Measurements from ENCODE around the gene UGT2B15.
"Not testable (repeated sequence)": the region's sequence is repeated elsewhere in the genome, so short reads cannot be mapped to it uniquely, and the experiment has no call there.

The UGT2B15 gene

DNA sequence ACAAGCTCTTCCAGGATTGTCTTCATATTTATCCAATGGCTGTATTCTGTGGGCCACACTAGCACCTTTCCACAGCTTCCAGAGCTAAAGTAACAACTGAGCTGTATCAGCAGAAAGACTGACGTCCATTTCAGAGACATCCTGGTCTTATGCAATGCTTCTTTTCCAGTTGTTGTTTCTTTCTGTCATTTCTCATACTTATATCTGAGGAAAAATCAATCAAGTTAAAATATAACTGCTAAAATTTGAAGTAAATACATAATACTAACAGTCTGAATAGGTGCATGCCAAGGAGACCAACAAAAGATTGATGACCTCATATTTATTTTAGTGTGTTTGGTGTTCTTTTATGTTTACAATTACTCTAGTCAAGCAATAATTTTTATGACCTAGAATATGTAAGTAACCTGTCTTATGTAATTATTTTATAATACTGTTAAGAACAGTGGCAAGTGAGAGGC lies at the start of gene UGT2B15:
UGT2B15 (minus strand) TSS at position 174 of the 461 bp plus-strand sequence; CDS start at position 140, 34 bp downstream.
- not testable (repeated sequence) for DNase-seq (ENCODE audit: low spot score)

GRCh38 chr4:68719075-68719473 lies 48.6 kb upstream of the UGT2B15 start:
- no peak for DNase-seq (ENCODE audit: low spot score)
- TF ChIP-seq CTCF (IDR thresholded peaks at IDR 0.05; ENCODE audit: extremely low read depth, missing control alignments) = no peak

GRCh38 chr4:68718447-68719074 lies 48.1 kb upstream of the UGT2B15 start:
- DNase-seq (ENCODE audit: low spot score) = no peak
- TF ChIP-seq CTCF (IDR thresholded peaks at IDR 0.05; ENCODE audit: extremely low read depth, missing control alignments) = no peak

DNA sequence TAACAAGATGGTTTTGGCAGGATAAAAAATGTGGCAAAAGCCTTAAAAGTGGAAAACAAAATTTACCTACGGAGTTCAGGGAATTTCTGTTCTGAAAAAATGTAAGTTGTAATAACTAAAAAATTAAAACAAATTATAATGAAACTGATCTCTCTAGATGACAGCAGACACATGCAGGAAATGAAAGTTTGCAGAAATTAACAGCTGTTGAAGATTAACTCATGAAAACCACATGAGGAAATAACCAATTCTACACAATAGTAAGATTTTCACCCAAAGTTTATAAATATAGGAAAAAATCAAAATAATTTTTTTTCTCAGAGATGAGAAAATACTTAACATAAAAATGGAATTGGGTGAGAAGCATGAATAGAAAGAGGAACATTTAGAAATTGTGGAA lies 47.5 kb upstream of the UGT2B15 start:
- no peak for DNase-seq (ENCODE audit: low spot score)
- TF ChIP-seq CTCF (IDR thresholded peaks at IDR 0.05; ENCODE audit: extremely low read depth, missing control alignments) = no peak

DNA sequence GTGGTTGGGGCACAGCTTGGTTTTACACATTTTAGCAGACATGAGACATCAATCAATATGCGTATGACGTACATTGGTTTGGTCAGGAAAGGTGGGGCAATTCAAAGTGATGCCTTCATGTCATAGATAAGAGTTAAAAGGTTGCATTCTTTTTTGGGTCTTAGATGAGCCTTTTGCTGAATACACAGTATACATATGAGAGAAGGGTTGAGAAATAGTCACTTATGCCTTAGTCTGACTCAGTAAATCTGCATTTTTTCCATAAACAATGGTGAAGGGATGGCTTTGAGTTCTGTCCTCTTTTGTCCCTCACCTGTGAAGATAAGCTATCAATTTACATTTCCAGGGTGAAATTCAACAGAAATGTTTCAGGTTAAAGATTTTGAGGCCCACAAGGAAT lies 43.9 kb upstream of the UGT2B15 start:
- no peak for TF ChIP-seq CTCF (IDR thresholded peaks at IDR 0.05; ENCODE audit: extremely low read depth, missing control alignments)
- no peak for DNase-seq (ENCODE audit: low spot score)

DNA sequence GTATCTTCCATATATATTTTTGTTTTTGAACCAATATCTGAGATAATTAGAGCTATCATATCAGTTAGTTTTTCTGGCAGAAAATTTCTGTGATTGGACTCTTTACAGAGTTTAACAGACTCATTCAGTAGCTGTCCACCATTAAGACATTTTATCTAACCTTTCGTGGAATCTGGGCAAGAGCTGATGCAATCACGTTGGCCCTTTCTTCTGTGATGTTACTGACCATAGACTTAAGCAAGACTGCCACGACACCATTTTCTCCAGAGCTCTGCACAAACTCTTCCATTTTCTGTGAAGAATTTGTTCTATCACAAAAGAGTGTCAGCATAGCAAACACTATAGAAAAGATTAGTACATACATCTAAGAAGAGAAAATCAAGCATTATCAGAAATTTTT lies 41.8 kb upstream of the UGT2B15 start:
- no peak for TF ChIP-seq CTCF (IDR thresholded peaks at IDR 0.05; ENCODE audit: extremely low read depth, missing control alignments)

DNA sequence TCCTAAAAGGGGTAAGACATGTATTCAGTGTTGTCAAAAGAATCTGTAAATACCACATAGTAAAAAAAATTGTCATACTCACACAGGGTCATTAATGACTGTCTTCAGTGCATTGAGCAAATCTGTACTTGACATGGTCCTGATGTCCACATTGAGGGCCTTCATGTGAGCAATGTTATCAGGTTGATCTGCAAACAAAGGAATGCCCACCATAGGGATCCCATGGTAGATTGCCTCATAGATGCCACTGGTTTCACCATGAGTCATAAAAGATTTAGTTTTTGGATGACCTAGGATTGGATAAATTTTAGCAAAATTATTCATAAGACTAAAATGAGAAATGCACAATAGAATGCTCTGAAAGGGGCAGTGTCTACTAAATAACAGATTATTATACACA lies 38.1 kb upstream of the UGT2B15 start:
- no peak for TF ChIP-seq CTCF (IDR thresholded peaks at IDR 0.05; ENCODE audit: extremely low read depth, missing control alignments)
- no peak for DNase-seq (ENCODE audit: low spot score)

More for the DNA sequence above, 41.8 kb upstream of the UGT2B15 start:
- DNase-seq (ENCODE audit: low spot score) = no peak

- not testable (repeated sequence) for DNase-seq (ENCODE audit: low spot score)
Measured at GRCh38 chr4:68703168-68703567, 32.7 kb upstream of the UGT2B15 start.

Data from GM20000 (cell line).